NCI-H128 (cell line): ENCODE results near the gene SLC27A5.
"Not testable (repeated sequence)": the region's sequence is repeated elsewhere in the genome, so short reads cannot be mapped to it uniquely, and the experiment has no call there.

Experiments used
- DNase-seq: peaks from one replicate; lab custom pipeline; 2025; ENCODE audit not compliant: unreplicated experiment; lab: John Stamatoyannopoulos, UW

SLC27A5 gene

GRCh38 chr19:58551123-58551497 lies 39.3 kb upstream of the SLC27A5 start:
- DNase-seq, result no peak

GRCh38 chr19:58550362-58551122 lies 38.8 kb upstream of the SLC27A5 start:
- no peak for DNase-seq

- no peak for DNase-seq
These were observed 38.0 kb upstream of the SLC27A5 start for GRCh38 chr19:58549664-58550361.

- no peak for DNase-seq
These were observed 37.3 kb upstream of the SLC27A5 start for GRCh38 chr19:58548859-58549663.

GRCh38 chr19:58547323-58548312 lies 35.8 kb upstream of the SLC27A5 start:
- DNase-seq, result no peak

GRCh38 chr19:58546019-58546530 lies 34.3 kb upstream of the SLC27A5 start:
- DNase-seq, result no peak

- no peak for DNase-seq
These were observed 33.7 kb upstream of the SLC27A5 start for GRCh38 chr19:58545286-58546018.

- DNase-seq, result no peak
These were observed 32.9 kb upstream of the SLC27A5 start for GRCh38 chr19:58544591-58545285.

GRCh38 chr19:58543826-58544590 lies 32.2 kb upstream of the SLC27A5 start, which contains the start of gene TRIM28:
TRIM28 (plus strand) TSS chr19:58544064; CDS start chr19:58544758, 694 bp downstream.
- DNase-seq, result no peak

- not testable (repeated sequence) for DNase-seq
These were observed 31.0 kb upstream of the SLC27A5 start for GRCh38 chr19:58542641-58543372.

GRCh38 chr19:58539169-58539559 lies 27.4 kb upstream of the SLC27A5 start:
- not testable (repeated sequence) for DNase-seq

GRCh38 chr19:58538257-58539168 lies 26.7 kb upstream of the SLC27A5 start:
- DNase-seq, result no peak

- no peak for DNase-seq
These were observed 25.3 kb upstream of the SLC27A5 start for GRCh38 chr19:58536852-58537798.

- DNase-seq, result no peak
These were observed 24.1 kb upstream of the SLC27A5 start for GRCh38 chr19:58535857-58536256.
